IMR-90 (cell line): ENCODE measurements around the gene NT5E. TPM values are rescaled to one million over a fixed set of nuclear protein-coding genes. Genes with fewer than 3 reads are reported as not detected.

Experiments used
- BHLHE40 ChIP-seq: fragments of 150-350 bp; IDR thresholded peaks from 2 replicates; pipeline ENCODE4 v1.6.1; 2016; ENCODE audit warnings: mild to moderate bottlenecking, low read depth, low read length
- FOS ChIP-seq: fragments of 150-350 bp; IDR thresholded peaks from 2 replicates; pipeline ENCODE4 v1.6.1; 2016; ENCODE audit warnings: low read depth, low read length
- MAZ ChIP-seq: IDR thresholded peaks from 2 replicates; pipeline ENCODE4 v1.6.1; 2012; ENCODE audit warnings: low read depth, mild to moderate bottlenecking, low read length, improper control_type of control experiment, moderate library complexity, borderline replicate concordance
- RCOR1 ChIP-seq: IDR thresholded peaks from 2 replicates; pipeline ENCODE4 v1.6.1; 2012; ENCODE audit warnings: mild to moderate bottlenecking, low read length, improper control_type of control experiment; ENCODE audit not compliant: insufficient replicate concordance
- polyA plus RNA-seq, 3 experiments: library from polyadenylated mRNA; depleted of rRNA; stranded (reverse); fragments of >200 nt; gene quantifications; 2 replicates each; pipeline ENCODE4 v1.2.3, GENCODE V29; 2012; ENCODE audit warnings: low replicate concordance in 1 of 3
- total RNA-seq: library from RNA; depleted of rRNA; stranded (reverse); fragments of >200 nt; gene quantifications from 2 replicates; pipeline ENCODE4 v1.2.3, GENCODE V29; 2012
- TF ChIP-seq, protein P1 (sequence below): conservative IDR thresholded peaks from 2 replicates; pipeline ENCODE4 v1.5.1; 2012; ENCODE audit warnings: mild to moderate bottlenecking, low read depth, low read length, improper control_type of control experiment

NT5E gene
- total and polyA plus RNA-seq, 2 of the 4 experiments (the other 2 are of a cell fraction) = 153 to 280 TPM

DNA sequence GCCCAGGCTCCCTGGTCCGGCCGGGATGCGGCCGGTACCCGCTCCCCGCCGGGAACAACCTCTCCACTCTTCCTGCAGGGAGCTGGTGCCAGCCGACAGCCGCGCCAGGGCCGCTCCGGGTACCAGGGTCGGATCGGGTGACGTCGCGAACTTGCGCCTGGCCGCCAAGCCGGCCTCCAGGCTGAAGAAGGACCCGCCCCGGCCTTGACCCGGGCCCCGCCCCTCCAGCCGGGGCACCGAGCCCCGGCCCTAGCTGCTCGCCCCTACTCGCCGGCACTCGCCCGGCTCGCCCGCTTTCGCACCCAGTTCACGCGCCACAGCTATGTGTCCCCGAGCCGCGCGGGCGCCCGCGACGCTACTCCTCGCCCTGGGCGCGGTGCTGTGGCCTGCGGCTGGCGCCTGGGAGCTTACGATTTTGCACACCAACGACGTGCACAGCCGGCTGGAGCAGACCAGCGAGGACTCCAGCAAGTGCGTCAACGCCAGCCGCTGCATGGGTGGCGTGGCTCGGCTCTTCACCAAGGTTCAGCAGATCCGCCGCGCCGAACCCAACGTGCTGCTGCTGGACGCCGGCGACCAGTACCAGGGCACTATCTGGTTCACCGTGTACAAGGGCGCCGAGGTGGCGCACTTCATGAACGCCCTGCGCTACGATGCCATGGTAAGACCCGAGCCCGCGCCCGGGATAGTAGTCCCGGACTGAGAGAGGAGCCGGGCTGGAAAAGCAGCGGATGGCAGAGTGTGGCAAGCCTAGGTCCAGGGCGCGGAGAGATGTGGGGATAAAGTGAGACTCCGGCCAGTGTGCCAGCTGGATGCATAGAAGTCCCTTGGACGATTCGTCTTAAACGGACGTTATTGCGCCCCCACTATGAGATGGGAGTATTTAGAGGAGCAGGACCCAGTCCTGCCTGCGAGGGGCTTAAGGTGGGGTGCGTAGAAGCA lies at the start of gene NT5E (continued):
- TF ChIP-seq, protein P1, sequence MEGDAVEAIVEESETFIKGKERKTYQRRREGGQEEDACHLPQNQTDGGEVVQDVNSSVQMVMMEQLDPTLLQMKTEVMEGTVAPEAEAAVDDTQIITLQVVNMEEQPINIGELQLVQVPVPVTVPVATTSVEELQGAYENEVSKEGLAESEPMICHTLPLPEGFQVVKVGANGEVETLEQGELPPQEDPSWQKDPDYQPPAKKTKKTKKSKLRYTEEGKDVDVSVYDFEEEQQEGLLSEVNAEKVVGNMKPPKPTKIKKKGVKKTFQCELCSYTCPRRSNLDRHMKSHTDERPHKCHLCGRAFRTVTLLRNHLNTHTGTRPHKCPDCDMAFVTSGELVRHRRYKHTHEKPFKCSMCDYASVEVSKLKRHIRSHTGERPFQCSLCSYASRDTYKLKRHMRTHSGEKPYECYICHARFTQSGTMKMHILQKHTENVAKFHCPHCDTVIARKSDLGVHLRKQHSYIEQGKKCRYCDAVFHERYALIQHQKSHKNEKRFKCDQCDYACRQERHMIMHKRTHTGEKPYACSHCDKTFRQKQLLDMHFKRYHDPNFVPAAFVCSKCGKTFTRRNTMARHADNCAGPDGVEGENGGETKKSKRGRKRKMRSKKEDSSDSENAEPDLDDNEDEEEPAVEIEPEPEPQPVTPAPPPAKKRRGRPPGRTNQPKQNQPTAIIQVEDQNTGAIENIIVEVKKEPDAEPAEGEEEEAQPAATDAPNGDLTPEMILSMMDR = peak; percentile 9; the same call in 1 of the 2 replicates
- peak; percentile 22; the same call in 1 of the 2 replicates for TF ChIP-seq BHLHE40
- no peak for TF ChIP-seq FOS
- no peak for TF ChIP-seq RCOR1
- TF ChIP-seq MAZ = peak; percentile 21; the same call in 1 of the 2 replicates
